Neural cell (in vitro differentiated cells): ENCODE data around the gene SACM1L. TPM values are rescaled to one million over a fixed set of nuclear protein-coding genes. Genes with fewer than 3 reads are reported as not detected.

Experiments used
- H2AFZ ChIP-seq: fragments of 200-600, 300-800 bp; sonication (generic), shearing (Covaris generic); 2 replicates; pipeline ENCODE4 v1.6.0; 2014; ENCODE audit warnings: low read depth, mild to moderate bottlenecking, antibody characterized with exemption, low read length, moderate library complexity
- H3F3A ChIP-seq: fragments of 200-600 bp; shearing (Covaris generic); 2 replicates; pipeline ENCODE4 v1.6.1; 2016; ENCODE audit warnings: mild to moderate bottlenecking, moderate library complexity, mixed read lengths, antibody characterized with exemption, low read length; ENCODE audit not compliant: insufficient read depth, poor library complexity, severe bottlenecking
- H3K27ac ChIP-seq: fragments of 200-600, 300-800 bp; sonication (generic), shearing (Covaris generic); 2 replicates; pipeline ENCODE4 v1.5.1; 2014; ENCODE audit warnings: mild to moderate bottlenecking, low read length, moderate library complexity
- H3K27me3 ChIP-seq: fragments of 300-800, 200-600 bp; sonication (generic), shearing (Covaris generic); 2 replicates; pipeline ENCODE4 v1.6.0; 2014; ENCODE audit warnings: mild to moderate bottlenecking, low read depth, low read length, moderate library complexity; ENCODE audit not compliant: insufficient read depth
- H3K36me3 ChIP-seq: fragments of 300-800, 200-600 bp; sonication (generic), shearing (Covaris generic); 2 replicates; pipeline ENCODE4 v1.5.1; 2014; ENCODE audit warnings: mild to moderate bottlenecking, antibody characterized with exemption, low read length, moderate library complexity; ENCODE audit not compliant: insufficient read depth
- H3K4me2 ChIP-seq: fragments of 300-800, 200-600 bp; sonication (generic), shearing (Covaris generic); 2 replicates; pipeline ENCODE4 v1.6.0; 2014; ENCODE audit warnings: mild to moderate bottlenecking, low read length
- H3K4me3 ChIP-seq: fragments of 300-800, 200-600 bp; sonication (generic), shearing (Covaris generic); 2 replicates; pipeline ENCODE4 v1.5.1; 2014; ENCODE audit warnings: mild to moderate bottlenecking, low read length, moderate library complexity
- H3K79me2 ChIP-seq: fragments of 200-600 bp; shearing (Covaris generic); replicated peaks from 2 replicates; pipeline ENCODE4 v1.6.0; 2014; ENCODE audit warnings: mild to moderate bottlenecking, low read length, moderate library complexity; ENCODE audit not compliant: insufficient read depth
- H3K9ac ChIP-seq: fragments of 300-800, 200-600 bp; sonication (generic), shearing (Covaris generic); 2 replicates; pipeline ENCODE4 v1.6.1; 2016; ENCODE audit warnings: mild to moderate bottlenecking, low read length, mixed read lengths
- H3K9me2 ChIP-seq: fragments of 200-600 bp; shearing (Covaris generic); 2 replicates; pipeline ENCODE4 v1.6.1; 2016; ENCODE audit warnings: mild to moderate bottlenecking, low read length, mixed read lengths; ENCODE audit not compliant: insufficient read depth
- H3K9me3 ChIP-seq: fragments of 200-600, 300-800 bp; sonication (generic), shearing (Covaris generic); 2 replicates; pipeline ENCODE4 v1.6.1; 2016; ENCODE audit warnings: mild to moderate bottlenecking, mixed run types, low read length, moderate library complexity, mixed read lengths
- H4K20me1 ChIP-seq: fragments of 200-600 bp; shearing (Covaris generic); 2 replicates; pipeline ENCODE4 v1.6.1; 2016; ENCODE audit warnings: mild to moderate bottlenecking, mixed run types; ENCODE audit not compliant: insufficient read depth
- CTCF ChIP-seq: fragments of 450-650 bp; IDR thresholded peaks from 2 replicates; pipeline ENCODE4 v1.5.1; 2014; ENCODE audit warnings: antibody characterized with exemption, mild to moderate bottlenecking, moderate library complexity; ENCODE audit not compliant: poor library complexity, severe bottlenecking
- EP300 ChIP-seq: fragments of 450-650 bp; conservative IDR thresholded peaks from 2 replicates; pipeline ENCODE4 v1.6.1; 2014; ENCODE audit warnings: antibody characterized with exemption, mild to moderate bottlenecking, moderate library complexity; ENCODE audit not compliant: poor library complexity, severe bottlenecking
- EZH2 ChIP-seq: fragments of 200-600, 300-800 bp; shearing (Covaris generic), sonication (generic); IDR thresholded peaks from 2 replicates; pipeline ENCODE4 v1.6.1; 2014; ENCODE audit warnings: antibody characterized with exemption, low read length, borderline replicate concordance, mild to moderate bottlenecking; ENCODE audit not compliant: insufficient read depth, poor library complexity, severe bottlenecking
- MXI1 ChIP-seq: fragments of 450-650 bp; conservative IDR thresholded peaks from 2 replicates; pipeline ENCODE4 v1.6.1; 2014; ENCODE audit warnings: antibody characterized with exemption, mild to moderate bottlenecking; ENCODE audit not compliant: poor library complexity, severe bottlenecking
- POLR2AphosphoS5 ChIP-seq: IDR thresholded peaks from 2 replicates; pipeline ENCODE4 v1.6.1; 2012
- RAD21 ChIP-seq: fragments of 450-650 bp; conservative IDR thresholded peaks from 2 replicates; pipeline ENCODE4 v1.6.1; 2014; ENCODE audit warnings: antibody characterized with exemption, mild to moderate bottlenecking, moderate library complexity
- REST ChIP-seq: IDR thresholded peaks from 2 replicates; pipeline ENCODE4 v1.6.1; 2012; ENCODE audit warnings: borderline replicate concordance
- SMC3 ChIP-seq: fragments of 450-650 bp; conservative IDR thresholded peaks from 2 replicates; pipeline ENCODE4 v1.6.1; 2014; ENCODE audit warnings: antibody characterized with exemption, mild to moderate bottlenecking, moderate library complexity; ENCODE audit not compliant: poor library complexity
- TAF1 ChIP-seq: IDR thresholded peaks from 2 replicates; pipeline ENCODE4 v1.6.1; 2012; ENCODE audit warnings: low read depth
- polyA plus RNA-seq: library from polyadenylated mRNA; depleted of rRNA; stranded (reverse); fragments of >200 nt; gene quantifications from 2 replicates; pipeline ENCODE4 v1.2.3, GENCODE V29; 2014

Gene SACM1L
- polyA plus RNA-seq, 1 donor from 2014 or later = 66.2 TPM

- H3K36me3 ChIP-seq = no peaks in the 10 kb centered on the region
- no peaks in the 10 kb centered on the region for H3K27me3 ChIP-seq
- H2AFZ ChIP-seq = no peak overlapping the region
- H3K79me2 ChIP-seq = no peaks in the 10 kb centered on the region
- TF ChIP-seq EZH2 = no peak
- no peak for TF ChIP-seq RAD21
- TF ChIP-seq SMC3 = no peak
- TF ChIP-seq POLR2AphosphoS5 = no peak
- no peak for TF ChIP-seq REST
- no peak for TF ChIP-seq TAF1
- TF ChIP-seq EP300 = no peak
- no peak for TF ChIP-seq CTCF
- no peak for TF ChIP-seq MXI1
- no peaks in the 10 kb centered on the region for H3F3A ChIP-seq
- no peaks in the 10 kb centered on the region for H3K9me3 ChIP-seq
- H3K4me2 ChIP-seq = no peak overlapping the region
- no peak overlapping the region for H3K4me3 ChIP-seq
- H4K20me1 ChIP-seq = no peaks in the 10 kb centered on the region
- H3K9ac ChIP-seq = no peak overlapping the region
- no peak overlapping the region for H3K27ac ChIP-seq
- H3K9me2 ChIP-seq = no peaks in the 10 kb centered on the region
Observed at GRCh38 chr3:45778761-45779201, 89.6 kb downstream of the SACM1L start.

- H3K36me3 ChIP-seq = no peaks in the 10 kb centered on the region
- H3K79me2 ChIP-seq = no peaks in the 10 kb centered on the region
- H3K9me3 ChIP-seq = no peaks in the 10 kb centered on the region
- no peak overlapping the region for H3K9ac ChIP-seq
- no peaks in the 10 kb centered on the region for H3K9me2 ChIP-seq
- H2AFZ ChIP-seq = no peak overlapping the region
- TF ChIP-seq SMC3 = no peak
- no peak for TF ChIP-seq MXI1
- TF ChIP-seq EP300 = no peak
- no peak for TF ChIP-seq REST
- no peak for TF ChIP-seq EZH2
- TF ChIP-seq POLR2AphosphoS5 = no peak
- no peak for TF ChIP-seq RAD21
- TF ChIP-seq CTCF = no peak
- no peak for TF ChIP-seq TAF1
- H3K27me3 ChIP-seq = no peaks in the 10 kb centered on the region
- H3K27ac ChIP-seq = no peak overlapping the region
- no peak overlapping the region for H3K4me2 ChIP-seq
- no peaks in the 10 kb centered on the region for H3F3A ChIP-seq
- H4K20me1 ChIP-seq = no peaks in the 10 kb centered on the region
- no peak overlapping the region for H3K4me3 ChIP-seq
Observed at GRCh38 chr3:45779746-45780735, 90.8 kb downstream of the SACM1L start.
